ENCODE measurements around the gene USP43.

USP43 gene

DNA sequence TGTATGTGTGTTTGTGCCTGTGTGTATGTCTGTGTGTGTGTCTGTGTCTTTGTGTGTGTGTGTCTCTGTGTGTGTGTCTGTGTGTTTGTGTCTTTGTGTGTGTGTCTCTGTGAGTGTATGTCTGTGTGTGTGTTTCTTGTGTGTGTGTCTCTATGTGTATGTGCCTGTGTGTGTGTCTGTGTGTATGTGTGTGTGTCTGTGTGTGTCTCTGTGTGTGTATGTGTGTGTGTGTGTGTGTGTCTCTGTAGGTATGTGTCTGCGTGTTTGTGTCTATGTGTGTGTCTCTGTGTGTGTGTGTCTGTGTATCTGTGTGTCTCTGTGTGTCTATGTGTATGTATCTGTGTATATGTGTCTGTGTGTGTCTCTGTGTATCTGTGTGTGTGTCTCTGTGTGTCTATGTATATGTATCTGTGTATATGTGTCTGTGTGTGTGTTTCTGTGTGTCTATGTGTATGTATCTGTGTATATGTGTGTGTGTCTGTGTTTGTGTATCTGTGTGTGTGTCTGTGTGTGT, 70.2 kb downstream of the USP43 start:
- TF ChIP-seq, protein P1, sequence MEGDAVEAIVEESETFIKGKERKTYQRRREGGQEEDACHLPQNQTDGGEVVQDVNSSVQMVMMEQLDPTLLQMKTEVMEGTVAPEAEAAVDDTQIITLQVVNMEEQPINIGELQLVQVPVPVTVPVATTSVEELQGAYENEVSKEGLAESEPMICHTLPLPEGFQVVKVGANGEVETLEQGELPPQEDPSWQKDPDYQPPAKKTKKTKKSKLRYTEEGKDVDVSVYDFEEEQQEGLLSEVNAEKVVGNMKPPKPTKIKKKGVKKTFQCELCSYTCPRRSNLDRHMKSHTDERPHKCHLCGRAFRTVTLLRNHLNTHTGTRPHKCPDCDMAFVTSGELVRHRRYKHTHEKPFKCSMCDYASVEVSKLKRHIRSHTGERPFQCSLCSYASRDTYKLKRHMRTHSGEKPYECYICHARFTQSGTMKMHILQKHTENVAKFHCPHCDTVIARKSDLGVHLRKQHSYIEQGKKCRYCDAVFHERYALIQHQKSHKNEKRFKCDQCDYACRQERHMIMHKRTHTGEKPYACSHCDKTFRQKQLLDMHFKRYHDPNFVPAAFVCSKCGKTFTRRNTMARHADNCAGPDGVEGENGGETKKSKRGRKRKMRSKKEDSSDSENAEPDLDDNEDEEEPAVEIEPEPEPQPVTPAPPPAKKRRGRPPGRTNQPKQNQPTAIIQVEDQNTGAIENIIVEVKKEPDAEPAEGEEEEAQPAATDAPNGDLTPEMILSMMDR (IDR thresholded peaks at IDR 0.05; ENCODE audit: insufficient read depth, low read length, missing control alignments) = no peak
- no peak for DNase-seq (ENCODE audit: low read depth, low spot score)
- POLR2A ChIA-PET = interaction anchor here (0.7 kb wide), 1 partner anchor 14 kb away, joined by 3 read pairs; no protein-coding TSS in a partner anchor
- H3K4me3 ChIP-seq (ENCODE audit: low read depth, low read length) = no peak overlapping the region
- CTCF ChIA-PET = interaction anchor here (1.0 kb wide), 1 partner anchor 13 kb away, joined by 3 read pairs; no protein-coding TSS in a partner anchor

DNA sequence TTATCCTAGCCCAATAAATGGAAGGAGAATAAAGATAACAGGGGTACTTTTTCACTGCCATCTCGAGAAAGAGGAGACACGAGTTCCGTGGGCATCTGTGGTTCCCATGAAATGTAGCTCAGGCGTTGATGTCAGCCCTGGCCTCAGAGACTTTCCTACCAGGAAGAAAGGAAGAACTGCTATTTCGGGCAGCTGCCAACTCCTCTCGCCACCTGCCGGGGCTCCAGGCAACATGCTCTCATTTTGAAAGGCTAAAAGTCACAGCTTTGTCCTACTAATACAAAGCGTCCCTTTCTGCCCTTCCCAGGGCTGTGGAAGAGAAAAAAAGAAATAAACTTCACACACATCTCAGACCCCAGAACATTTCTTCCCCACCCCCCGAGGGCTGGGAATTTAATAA, 80.3 kb downstream of the USP43 start:
- no peak overlapping the region for H3K4me3 ChIP-seq (ENCODE audit: low read depth, low read length)
- ChIA-PET CTCF (interaction anchor here (1.3 kb wide), 2 partner anchors 41 to 148 kb away, joined by 5 to 6 read pairs; no protein-coding TSS in a partner anchor), POLR2A (no interaction called here)
- TF ChIP-seq, protein P1 (IDR thresholded peaks at IDR 0.05; ENCODE audit: insufficient read depth, low read length, missing control alignments) = no peak
- no peak for DNase-seq (ENCODE audit: low read depth, low spot score)

DNA sequence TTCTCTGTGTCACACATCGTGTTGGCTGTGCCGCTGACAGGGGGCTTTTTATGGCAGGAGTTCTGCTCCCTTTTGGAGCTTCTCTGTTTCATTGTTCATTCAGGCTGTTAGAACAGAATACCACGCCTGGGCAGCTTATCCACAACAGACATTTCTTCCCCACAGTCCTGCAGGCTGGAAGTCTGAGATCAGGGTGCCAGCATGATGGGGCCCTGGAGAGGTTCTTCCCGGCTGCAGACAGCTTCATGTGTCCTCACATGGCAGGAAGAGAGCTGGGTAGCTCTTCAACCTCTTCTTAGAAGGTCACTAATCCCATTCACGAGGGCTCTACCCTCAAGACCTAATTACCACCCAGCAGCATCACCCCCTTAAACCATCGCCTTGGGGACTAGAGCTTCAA, 81.0 kb downstream of the USP43 start:
- TF ChIP-seq, protein P1 (IDR thresholded peaks at IDR 0.05; ENCODE audit: insufficient read depth, low read length, missing control alignments) = no peak
- ChIA-PET CTCF (interaction anchor here (1.3 kb wide), 2 partner anchors 40 to 149 kb away, joined by 5 to 6 read pairs; no protein-coding TSS in a partner anchor), POLR2A (no interaction called here)
- no peak overlapping the region for H3K4me3 ChIP-seq (ENCODE audit: low read depth, low read length)
- DNase-seq (ENCODE audit: low read depth, low spot score) = no peak

DNA sequence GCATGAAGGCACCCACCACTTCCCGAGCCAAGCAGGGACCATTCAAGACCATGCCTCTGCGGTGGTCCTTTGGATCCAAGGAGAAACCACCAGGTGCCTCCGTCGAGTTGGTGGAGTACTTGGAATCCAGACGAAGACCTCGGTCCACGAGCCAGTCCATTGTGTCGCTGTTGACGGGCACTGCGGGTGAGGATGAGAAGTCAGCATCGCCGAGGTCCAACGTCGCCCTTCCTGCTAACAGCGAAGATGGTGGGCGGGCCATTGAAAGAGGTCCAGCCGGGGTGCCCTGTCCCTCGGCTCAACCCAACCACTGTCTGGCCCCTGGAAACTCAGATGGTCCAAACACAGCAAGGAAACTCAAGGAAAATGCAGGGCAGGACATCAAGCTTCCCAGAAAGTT, 82.7 kb downstream of the USP43 start:
- no peak for DNase-seq (ENCODE audit: low read depth, low spot score)
- ChIA-PET POLR2A (no interaction called here), CTCF (interaction anchor here (2.1 to 2.5 kb wide), 2 partner anchors 40 to 200 kb away, joined by 10 to 12 read pairs; no protein-coding TSS in a partner anchor)
- TF ChIP-seq, protein P1 (IDR thresholded peaks at IDR 0.05; ENCODE audit: insufficient read depth, low read length, missing control alignments) = no peak
- no peak overlapping the region for H3K4me3 ChIP-seq (ENCODE audit: low read depth, low read length)

DNA sequence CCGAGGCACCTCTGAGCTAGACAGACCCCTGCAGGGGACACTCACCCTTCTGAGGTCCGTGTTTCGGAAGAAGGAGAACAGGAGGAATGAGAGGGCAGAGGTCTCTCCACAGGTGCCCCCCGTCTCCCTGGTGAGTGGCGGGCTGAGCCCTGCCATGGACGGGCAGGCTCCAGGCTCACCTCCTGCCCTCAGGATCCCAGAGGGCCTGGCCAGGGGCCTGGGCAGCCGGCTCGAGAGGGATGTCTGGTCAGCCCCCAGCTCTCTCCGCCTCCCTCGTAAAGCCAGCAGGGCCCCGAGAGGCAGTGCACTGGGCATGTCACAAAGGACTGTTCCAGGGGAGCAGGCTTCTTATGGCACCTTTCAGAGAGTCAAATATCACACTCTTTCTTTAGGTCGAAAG, 83.2 kb downstream of the USP43 start:
- TF ChIP-seq, protein P1 (IDR thresholded peaks at IDR 0.05; ENCODE audit: insufficient read depth, low read length, missing control alignments) = no peak
- ChIA-PET POLR2A (no interaction called here), CTCF (interaction anchor here (0.8 to 2.5 kb wide), 4 partner anchors 12 to 200 kb away, joined by 3 to 12 read pairs (median 6); no protein-coding TSS in a partner anchor)
- no peak overlapping the region for H3K4me3 ChIP-seq (ENCODE audit: low read depth, low read length)
- no peak for DNase-seq (ENCODE audit: low read depth, low spot score)

DNA sequence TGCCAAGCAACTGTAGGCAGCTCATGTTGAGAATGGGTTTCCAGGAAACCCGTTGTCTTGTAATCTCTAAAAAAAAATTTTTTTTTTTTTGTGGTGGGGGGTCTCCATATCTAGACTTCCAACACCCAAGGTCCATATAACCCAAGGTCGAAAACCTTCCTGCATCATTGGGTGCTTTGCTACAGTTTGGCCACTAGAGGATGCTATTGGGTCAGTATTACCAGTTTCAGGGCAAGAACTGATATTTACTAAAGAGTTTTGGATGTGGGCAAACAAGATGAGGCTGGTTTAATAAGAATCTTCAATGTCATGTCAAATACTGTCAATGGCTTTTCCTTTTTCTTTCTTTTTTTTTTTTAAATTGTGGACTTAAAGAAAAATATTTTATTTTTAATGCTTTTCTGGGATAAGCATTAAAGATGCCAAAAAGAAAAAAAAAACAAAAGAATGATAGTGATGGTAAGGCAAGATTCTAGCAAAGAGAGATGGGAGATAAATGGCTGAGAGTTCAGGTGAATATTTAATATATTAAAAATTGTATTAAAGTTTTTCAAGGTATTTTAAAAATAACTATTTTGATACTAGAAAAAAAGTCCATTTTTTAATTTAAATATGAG, 83.8 kb downstream of the USP43 start:
- TF ChIP-seq, protein P1 (IDR thresholded peaks at IDR 0.05; ENCODE audit: insufficient read depth, low read length, missing control alignments) = peak; percentile 85
- peak; percentile 0 for DNase-seq (ENCODE audit: low read depth, low spot score)
- CTCF ChIA-PET = interaction anchor here (0.8 to 2.5 kb wide), 4 partner anchors 13 to 199 kb away, joined by 3 to 12 read pairs (median 6); no protein-coding TSS in a partner anchor
- POLR2A ChIA-PET = no interaction called here
- no peak overlapping the region for H3K4me3 ChIP-seq (ENCODE audit: low read depth, low read length)
